ENCODE measurements around the gene PITPNC1. TPM values are rescaled to one million over a fixed set of nuclear protein-coding genes. Genes with fewer than 3 reads are reported as not detected.
A peak's percentile ranks its signal among the peaks of the same experiment; 100 is the strongest.

Gene PITPNC1
- total RNA-seq, 1 donor from 2014 or later, result 19.3 TPM

GRCh38 chr17:67372751-67373150, 4.3 kb upstream of the PITPNC1 start:
- ChIA-PET CTCF (interaction anchor here (1.2 to 1.5 kb wide), 2 partner anchors 18 to 103 kb away, joined by 3 to 6 read pairs; no protein-coding TSS in a partner anchor), POLR2A (interaction anchor here (0.7 kb wide), 1 partner anchor 151 kb away, joined by 3 read pairs; no protein-coding TSS in a partner anchor)
- Mint-ChIP-seq H3K4me1 (peaks cover 15% of the 10 kb centered on the region), H3K27me3 (no peaks in the 10 kb centered on the region), H3K36me3 (ENCODE audit: low read depth) (no peaks in the 10 kb centered on the region), H3K27ac (no peak overlapping the region), H3K4me3 (no peak overlapping the region), H3K9me3 (no peaks in the 10 kb centered on the region)
- intact Hi-C loops (cut with micrococcal nuclease), result loop anchor here (10.0 kb wide), 1 partner anchor 1178 kb away; the partner anchor contains the start of gene CEP112
- no peak for TF ChIP-seq CTCF (IDR thresholded peaks at IDR 0.05)
- no peak for DNase-seq
- ATAC-seq (ENCODE audit: low read depth), result no peak

GRCh38 chr17:67374329-67375053, 2.6 kb upstream of the PITPNC1 start:
- intact Hi-C loops (cut with micrococcal nuclease), result loop anchor here (1.0 to 10.0 kb wide), 7 partner anchors 8 to 1180 kb away; partner anchors contain the start of genes CEP112 and PSMD12
- CTCF ChIA-PET, result interaction anchor here (0.6 to 6.6 kb wide), 21 partner anchors 8 to 323 kb away, joined by 3 to 85 read pairs (median 3); partner anchors contain the start of gene PSMD12
- TF ChIP-seq CTCF (IDR thresholded peaks at IDR 0.05), result no peak
- no peaks in the 10 kb centered on the region for H3K27me3 Mint-ChIP-seq
- POLR2A ChIA-PET, result interaction anchor here (1.1 kb wide), 1 partner anchor 9 kb away, joined by 3 read pairs; no protein-coding TSS in a partner anchor
- ATAC-seq (ENCODE audit: low read depth), result peak; percentile 59
- H3K4me1 Mint-ChIP-seq, result peaks cover 21% of the 10 kb centered on the region
- H3K27ac Mint-ChIP-seq, result peak overlapping the region; percentile 76
- no peaks in the 10 kb centered on the region for H3K9me3 Mint-ChIP-seq
- H3K4me3 Mint-ChIP-seq, result peak overlapping the region; percentile 73
- no peaks in the 10 kb centered on the region for H3K36me3 Mint-ChIP-seq (ENCODE audit: low read depth)
- DNase-seq, result peak; percentile 76

GRCh38 chr17:67375054-67375427, 2.0 kb upstream of the PITPNC1 start:
- intact Hi-C loops (cut with micrococcal nuclease), result loop anchor here (5.0 to 10.0 kb wide), 3 partner anchors 442 to 1180 kb away; partner anchors contain the start of gene CEP112
- no peak for DNase-seq
- Mint-ChIP-seq H3K27me3 (no peaks in the 10 kb centered on the region), H3K36me3 (ENCODE audit: low read depth) (no peaks in the 10 kb centered on the region), H3K9me3 (no peaks in the 10 kb centered on the region), H3K4me1 (peaks cover 26% of the 10 kb centered on the region), H3K4me3 (peak overlapping the region; percentile 73), H3K27ac (peak overlapping the region; percentile 76)
- ChIA-PET CTCF (interaction anchor here (0.7 to 6.6 kb wide), 19 partner anchors 8 to 323 kb away, joined by 3 to 85 read pairs (median 3); partner anchors contain the start of gene PSMD12), POLR2A (interaction anchor here (1.1 kb wide), 1 partner anchor 9 kb away, joined by 3 read pairs; no protein-coding TSS in a partner anchor)
- TF ChIP-seq CTCF (IDR thresholded peaks at IDR 0.05), result no peak
- ATAC-seq (ENCODE audit: low read depth), result no peak

GRCh38 chr17:67375716-67376115, 1.4 kb upstream of the PITPNC1 start:
- Mint-ChIP-seq H3K4me1 (peaks cover 26% of the 10 kb centered on the region), H3K27ac (no peak overlapping the region), H3K27me3 (no peaks in the 10 kb centered on the region), H3K9me3 (no peaks in the 10 kb centered on the region), H3K36me3 (ENCODE audit: low read depth) (no peaks in the 10 kb centered on the region), H3K4me3 (no peak overlapping the region)
- ChIA-PET CTCF (interaction anchor here (0.8 to 6.6 kb wide), 13 partner anchors 9 to 314 kb away, joined by 3 to 85 read pairs (median 3); partner anchors contain the start of gene PSMD12), POLR2A (interaction anchor here (0.7 to 3.1 kb wide), 2 partner anchors 10 to 314 kb away, joined by 9 to 22 read pairs; partner anchors contain the start of gene PSMD12)
- TF ChIP-seq CTCF (IDR thresholded peaks at IDR 0.05), result no peak
- intact Hi-C loops (cut with micrococcal nuclease), result loop anchor here (5.0 to 10.0 kb wide), 3 partner anchors 442 to 1181 kb away; partner anchors contain the start of gene CEP112
- no peak for ATAC-seq (ENCODE audit: low read depth)
- no peak for DNase-seq

GRCh38 chr17:67376415-67376736, 705 bp upstream of the PITPNC1 start:
- peak overlapping the region; percentile 86 for H3K4me3 Mint-ChIP-seq
- POLR2A ChIA-PET, result interaction anchor here (0.7 to 3.1 kb wide), 2 partner anchors 11 to 313 kb away, joined by 9 to 22 read pairs; partner anchors contain the start of gene PSMD12
- H3K9me3 Mint-ChIP-seq, result no peaks in the 10 kb centered on the region
- CTCF ChIA-PET, result interaction anchor here (0.8 to 6.6 kb wide), 7 partner anchors 9 to 314 kb away, joined by 3 to 85 read pairs (median 6); partner anchors contain the start of gene PSMD12
- DNase-seq, result no peak
- H3K4me1 Mint-ChIP-seq, result peaks cover 26% of the 10 kb centered on the region
- ATAC-seq (ENCODE audit: low read depth), result no peak
- no peaks in the 10 kb centered on the region for H3K36me3 Mint-ChIP-seq (ENCODE audit: low read depth)
- TF ChIP-seq CTCF (IDR thresholded peaks at IDR 0.05), result no peak
- peak overlapping the region; percentile 30 for H3K27ac Mint-ChIP-seq
- intact Hi-C loops (cut with micrococcal nuclease), result loop anchor here (5.0 to 10.0 kb wide), 3 partner anchors 441 to 1182 kb away; partner anchors contain the start of gene CEP112
- H3K27me3 Mint-ChIP-seq, result no peaks in the 10 kb centered on the region
